Muscle layer of duodenum (tissue), 2 donors: ENCODE data around the gene ZNF841.
A peak's percentile ranks its signal among the peaks of the same experiment; 100 is the strongest.

ENCODE experiments used
- H3K27ac ChIP-seq: one replicate; pipeline ENCODE4 v1.7.0; 2013; ENCODE audit warnings: mild to moderate bottlenecking, low read length
- H3K27me3 ChIP-seq: one replicate; pipeline ENCODE4 v1.7.0; 2013; ENCODE audit warnings: low read depth, mild to moderate bottlenecking, control low read depth, low read length
- H3K36me3 ChIP-seq, 2 donors: one replicate each; pipeline ENCODE4 v1.7.0; 2013; ENCODE audit warnings: low read length in 2 of 2, control low read depth in 1 of 2, mild to moderate bottlenecking in 1 of 2; ENCODE audit not compliant: insufficient read depth in 2 of 2, control insufficient read depth in 1 of 2
- H3K4me1 ChIP-seq, 2 donors: one replicate each; pipeline ENCODE4 v1.7.0; 2013; ENCODE audit warnings: low read length in 2 of 2, mild to moderate bottlenecking in 2 of 2, control low read depth in 1 of 2, moderate library complexity in 1 of 2; ENCODE audit not compliant: insufficient read depth in 2 of 2, control insufficient read depth in 1 of 2
- H3K4me3 ChIP-seq, 2 donors: one replicate each; pipeline ENCODE4 v1.7.0; 2013; ENCODE audit warnings: low read length in 2 of 2, low read depth in 1 of 2, mild to moderate bottlenecking in 1 of 2
- H3K9me3 ChIP-seq, 2 donors: one replicate each; pipeline ENCODE4 v1.7.0; 2013; ENCODE audit warnings: low read length in 2 of 2, control low read depth in 1 of 2, mild to moderate bottlenecking in 1 of 2; ENCODE audit not compliant: control insufficient read depth in 1 of 2
- donor health status: healthy.

ZNF841 gene

DNA sequence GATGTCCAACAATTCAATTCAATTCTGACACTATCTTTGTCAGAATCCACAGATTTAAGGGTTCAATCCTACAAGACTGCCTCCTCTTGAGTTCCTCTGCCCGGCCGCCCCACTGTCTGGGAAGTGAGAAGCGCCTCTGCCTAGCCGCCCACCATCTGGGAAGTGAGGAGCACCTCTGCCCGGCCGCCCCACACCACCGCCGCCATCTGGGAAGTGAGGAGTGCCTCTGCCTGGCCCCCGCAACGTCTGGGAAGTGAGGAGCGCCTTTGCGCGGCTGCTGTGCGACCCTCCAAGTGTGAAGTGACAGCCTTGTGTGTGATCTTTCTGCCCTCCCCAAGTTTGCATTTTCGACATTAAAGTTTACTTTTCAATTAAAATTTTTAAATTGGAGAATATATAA is 73.4 kb downstream of the ZNF841 start:
- H3K27ac ChIP-seq = no peak overlapping the region
- peak overlapping the region in 1 of 2 donors; percentile 48 for H3K4me3 ChIP-seq
- no peaks in the 10 kb centered on the region for H3K27me3 ChIP-seq
- H3K36me3 ChIP-seq = peaks cover 40 to 86% of the 10 kb centered on the region in 2 donors
- H3K4me1 ChIP-seq = peaks cover 0 to 4% of the 10 kb centered on the region in 2 donors
- peaks cover 44 to 58% of the 10 kb centered on the region in 2 donors for H3K9me3 ChIP-seq

DNA sequence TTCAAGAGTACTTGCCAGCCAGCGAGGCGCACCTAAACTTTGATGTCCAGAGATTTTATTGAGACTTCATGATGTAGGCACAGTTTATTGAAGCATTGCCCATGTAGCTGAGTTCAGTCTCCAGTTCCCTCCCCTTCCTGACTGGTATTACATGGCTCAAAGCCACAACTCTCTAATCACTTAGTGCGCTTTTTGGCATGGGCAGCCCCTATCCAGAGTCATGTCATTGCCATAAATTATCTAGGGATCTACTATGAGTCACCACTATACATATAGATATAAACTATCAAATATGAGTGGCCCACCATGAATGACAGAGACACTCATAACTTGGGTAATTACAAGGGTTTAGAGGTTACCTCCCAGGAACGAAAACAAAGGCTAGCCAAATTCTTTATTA is 75.1 kb downstream of the ZNF841 start:
- Histone ChIP-seq H3K4me1 (no peaks in the 10 kb centered on the region), H3K36me3 (peaks cover 53 to 97% of the 10 kb centered on the region in 2 donors), H3K9me3 (peaks cover 58 to 75% of the 10 kb centered on the region in 2 donors), H3K27me3 (no peaks in the 10 kb centered on the region), H3K27ac (no peak overlapping the region), H3K4me3 (peak overlapping the region; percentile 3 to 48)
